Measurements from ENCODE around the gene MTRR.

MTRR gene

DNA sequence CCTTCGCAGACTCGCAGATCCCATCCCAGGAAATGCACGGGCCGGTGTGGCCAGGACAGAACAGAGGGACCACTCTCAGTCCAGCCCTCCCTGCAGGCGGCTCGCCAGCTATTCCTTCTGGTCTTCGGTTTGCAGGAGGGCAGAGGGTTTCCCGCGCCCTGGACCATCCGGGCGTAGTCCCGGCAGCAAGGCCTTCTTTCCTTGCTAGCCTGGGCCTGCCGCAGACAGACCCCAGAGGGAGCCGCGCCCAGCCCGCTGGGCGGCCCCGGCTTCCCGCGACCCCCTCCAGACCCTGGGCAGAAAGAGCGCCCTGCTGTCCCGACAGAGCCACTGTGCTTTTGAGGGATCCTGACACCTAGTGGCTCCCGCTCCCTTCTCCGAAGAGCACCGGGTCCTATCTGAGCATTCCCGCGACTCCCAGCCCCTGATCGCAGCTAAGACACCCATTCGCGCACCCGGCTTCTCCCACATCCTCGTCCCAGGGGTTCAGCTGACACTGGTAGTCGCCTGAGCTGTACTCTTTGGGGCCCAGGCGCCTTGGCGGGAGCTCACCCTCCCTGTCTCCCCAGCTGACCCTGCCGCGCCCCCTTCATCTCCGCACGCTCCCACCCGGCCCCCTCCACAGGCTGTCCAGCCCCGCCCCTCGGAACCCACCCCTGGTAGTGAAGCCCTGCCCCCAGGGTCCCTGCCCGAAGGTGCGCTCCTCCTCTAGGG, 19.1 kb upstream of the MTRR start:
- TF ChIP-seq, protein P1, sequence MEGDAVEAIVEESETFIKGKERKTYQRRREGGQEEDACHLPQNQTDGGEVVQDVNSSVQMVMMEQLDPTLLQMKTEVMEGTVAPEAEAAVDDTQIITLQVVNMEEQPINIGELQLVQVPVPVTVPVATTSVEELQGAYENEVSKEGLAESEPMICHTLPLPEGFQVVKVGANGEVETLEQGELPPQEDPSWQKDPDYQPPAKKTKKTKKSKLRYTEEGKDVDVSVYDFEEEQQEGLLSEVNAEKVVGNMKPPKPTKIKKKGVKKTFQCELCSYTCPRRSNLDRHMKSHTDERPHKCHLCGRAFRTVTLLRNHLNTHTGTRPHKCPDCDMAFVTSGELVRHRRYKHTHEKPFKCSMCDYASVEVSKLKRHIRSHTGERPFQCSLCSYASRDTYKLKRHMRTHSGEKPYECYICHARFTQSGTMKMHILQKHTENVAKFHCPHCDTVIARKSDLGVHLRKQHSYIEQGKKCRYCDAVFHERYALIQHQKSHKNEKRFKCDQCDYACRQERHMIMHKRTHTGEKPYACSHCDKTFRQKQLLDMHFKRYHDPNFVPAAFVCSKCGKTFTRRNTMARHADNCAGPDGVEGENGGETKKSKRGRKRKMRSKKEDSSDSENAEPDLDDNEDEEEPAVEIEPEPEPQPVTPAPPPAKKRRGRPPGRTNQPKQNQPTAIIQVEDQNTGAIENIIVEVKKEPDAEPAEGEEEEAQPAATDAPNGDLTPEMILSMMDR (IDR thresholded peaks at IDR 0.05): no peak
- H3K27ac ChIP-seq: no peak overlapping the region
- DNase-seq (ENCODE audit: low spot score): no peak
- H3K4me3 ChIP-seq: peak overlapping the region; percentile 85

DNA sequence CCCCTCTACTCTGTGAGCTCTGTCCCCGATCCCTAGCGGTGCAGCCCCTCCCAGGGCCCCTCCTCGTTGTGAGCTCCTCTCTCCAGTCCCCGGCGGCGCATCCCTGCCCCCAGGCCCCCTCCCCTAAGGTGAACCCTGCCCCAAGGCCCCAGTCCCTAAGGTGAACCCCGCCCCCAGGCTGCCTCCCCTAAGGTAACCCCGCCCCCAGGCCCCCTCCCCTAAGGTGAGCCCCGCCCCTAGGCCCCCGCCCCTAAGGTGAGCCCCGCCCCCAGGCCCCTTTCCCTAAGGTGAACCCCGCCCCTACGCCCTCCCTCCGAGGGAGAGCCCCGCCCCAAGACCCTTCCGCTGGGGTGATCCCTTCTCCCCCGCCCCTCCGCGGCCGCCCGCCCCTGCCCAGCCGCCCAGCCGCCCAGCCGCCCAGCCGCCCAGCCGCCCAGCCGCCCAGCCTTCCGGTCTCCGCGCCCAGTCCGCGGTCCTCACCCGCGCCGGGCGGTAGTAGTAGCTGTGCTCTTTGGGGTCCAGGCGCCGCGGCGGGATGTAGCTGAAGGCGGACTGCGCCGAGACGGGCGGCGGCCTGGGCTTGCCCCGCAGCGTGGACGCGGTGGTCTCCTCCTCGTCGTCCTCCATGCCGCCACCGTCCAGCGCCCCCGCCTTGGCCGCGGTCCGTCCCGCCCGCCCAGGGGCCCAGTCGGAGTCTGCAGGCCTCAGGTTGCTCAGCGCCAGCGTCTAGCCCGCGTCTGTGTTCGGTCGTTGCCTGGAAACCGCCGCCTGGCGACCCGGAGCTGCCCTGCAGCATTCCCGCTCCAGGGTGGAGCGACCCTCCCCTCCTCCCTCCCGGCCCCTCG, 18.3 kb upstream of the MTRR start, which contains the start of gene CFAP90:
CFAP90 (minus strand) TSS at position 739 of the 845 bp plus-strand sequence; CDS start at position 627, 112 bp downstream.
- TF ChIP-seq, protein P1 (IDR thresholded peaks at IDR 0.05): no peak
- DNase-seq (ENCODE audit: low spot score): no peak
- no peak within 1 kb of the TSS for H3K27ac ChIP-seq
- peak within 1 kb of the TSS; percentile 85 for H3K4me3 ChIP-seq

DNA sequence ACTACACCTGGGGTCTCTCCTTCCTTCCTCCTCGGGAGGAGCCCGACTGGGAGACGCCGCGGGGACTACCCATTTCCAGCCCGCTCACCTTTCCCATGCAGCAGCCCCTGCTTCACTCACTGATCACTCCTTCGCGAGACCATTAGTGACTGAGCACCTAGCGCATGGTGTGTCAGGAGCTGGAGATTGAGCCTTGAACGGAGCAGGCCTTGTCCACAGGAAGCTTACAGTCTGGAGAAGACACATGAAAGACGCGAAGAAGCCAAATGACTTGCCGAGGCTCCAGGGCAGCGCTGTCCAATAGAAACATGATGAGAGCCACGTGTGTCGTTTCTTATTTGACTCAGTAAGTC, 17.7 kb upstream of the MTRR start:
- Histone ChIP-seq H3K4me3 (peak overlapping the region; percentile 85), H3K27ac (no peak overlapping the region)
- TF ChIP-seq, protein P1 (IDR thresholded peaks at IDR 0.05): no peak
- DNase-seq (ENCODE audit: low spot score): no peak

DNA sequence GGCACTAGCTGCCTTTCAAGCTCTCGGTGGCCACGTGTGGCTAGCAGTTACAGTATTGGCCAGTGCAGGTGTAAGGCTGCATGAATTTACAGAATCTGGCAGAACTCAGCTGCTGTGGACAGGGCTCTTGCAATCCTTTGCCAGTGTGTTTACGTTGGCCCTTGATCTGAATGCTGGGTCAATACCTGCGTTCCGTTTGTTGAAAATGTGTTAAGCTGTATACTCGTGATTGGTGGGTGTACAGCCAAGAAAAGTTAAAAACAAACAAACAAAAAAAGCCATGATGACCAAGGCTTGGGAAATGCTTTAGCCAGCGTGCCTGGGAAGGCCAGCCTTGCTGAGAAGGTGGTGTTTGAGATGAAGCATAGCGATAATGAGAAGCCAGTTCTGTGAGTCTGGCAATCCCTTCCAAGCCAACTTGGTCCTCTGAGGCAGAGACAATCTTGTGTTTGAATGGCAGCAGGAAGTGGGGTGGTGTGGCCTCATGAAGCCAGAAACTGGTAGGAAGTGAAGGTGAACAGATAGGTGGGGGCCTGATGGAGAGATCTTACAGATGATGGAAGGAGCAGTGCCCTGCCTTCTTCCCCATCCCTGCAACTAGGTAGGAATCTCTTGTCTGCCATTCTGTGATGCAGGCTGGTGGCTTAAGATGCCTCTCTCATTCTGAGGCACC, 17.2 kb upstream of the MTRR start:
- H3K27ac ChIP-seq: no peak overlapping the region
- DNase-seq (ENCODE audit: low spot score): no peak
- no peak overlapping the region for H3K4me3 ChIP-seq
- TF ChIP-seq, protein P1 (IDR thresholded peaks at IDR 0.05): no peak

DNA sequence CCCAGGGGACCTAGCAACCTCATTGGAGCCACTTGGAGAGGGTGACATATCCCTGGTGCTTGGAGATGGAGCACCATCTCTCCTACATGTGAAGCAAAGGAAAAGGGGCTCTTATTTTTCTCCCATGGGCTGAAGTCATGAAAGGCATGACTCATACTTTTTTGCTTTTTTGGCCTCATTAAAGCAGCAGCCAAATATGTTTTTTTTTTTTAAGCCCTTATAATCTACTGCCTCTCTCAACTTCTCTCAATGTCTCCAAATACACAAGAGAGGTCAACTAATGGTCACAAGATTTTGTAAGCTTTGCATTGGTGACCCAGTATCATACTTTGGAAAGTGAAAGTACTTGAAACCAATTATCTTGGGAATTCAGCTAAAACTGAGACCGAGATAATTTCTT, 16.4 kb upstream of the MTRR start:
- no peak overlapping the region for H3K4me3 ChIP-seq
- TF ChIP-seq, protein P1 (IDR thresholded peaks at IDR 0.05): no peak
- DNase-seq (ENCODE audit: low spot score): no peak
- no peak overlapping the region for H3K27ac ChIP-seq

DNA sequence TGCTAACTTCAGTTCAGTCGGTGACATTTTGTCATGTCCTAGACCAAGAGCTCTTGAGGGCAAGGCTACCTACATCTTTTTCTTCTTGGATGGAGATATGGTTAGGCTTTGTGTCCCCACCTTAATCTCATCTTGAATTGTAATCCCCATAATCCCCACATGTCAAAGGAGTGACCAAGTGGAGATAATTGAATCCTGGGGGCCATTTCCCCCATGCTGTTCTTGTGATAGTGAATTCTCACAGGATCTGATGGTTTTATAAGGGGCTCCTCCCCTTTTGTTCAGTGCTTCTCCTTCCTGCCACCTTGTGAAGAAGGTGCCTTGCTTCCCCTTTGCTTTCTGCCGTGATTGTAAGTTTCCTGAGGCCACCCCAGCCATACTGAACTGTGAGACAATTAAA, 16.0 kb upstream of the MTRR start:
- no peak for DNase-seq (ENCODE audit: low spot score)
- Histone ChIP-seq H3K4me3 (no peak overlapping the region), H3K27ac (no peak overlapping the region)
- TF ChIP-seq, protein P1 (IDR thresholded peaks at IDR 0.05): no peak
